ENCODE measurements around the gene MTTP.

Gene MTTP

GRCh38 chr4:99636422-99636821 lies 61.8 kb downstream of the MTTP start:
- Histone ChIP-seq H3K27me3 (ENCODE audit: insufficient read depth, low read length) (no peaks in the 10 kb centered on the region), H3K36me3 (ENCODE audit: insufficient read depth, low read length) (no peaks in the 10 kb centered on the region), H3F3A (ENCODE audit: insufficient read depth, low read length) (no peaks in the 10 kb centered on the region), H3K79me2 (ENCODE audit: insufficient read depth, low read length) (no peaks in the 10 kb centered on the region), H3K27ac (ENCODE audit: low read depth, low read length, poor library complexity, severe bottlenecking) (no peak overlapping the region), H3K9me3 (ENCODE audit: low read length) (no peaks in the 10 kb centered on the region), H2AFZ (ENCODE audit: low read length) (no peak overlapping the region), H3K4me2 (ENCODE audit: low read length) (no peak overlapping the region), H3K4me1 (ENCODE audit: insufficient read depth, low read length, severe bottlenecking) (peaks cover 31% of the 10 kb centered on the region), H3K9ac (ENCODE audit: low read length) (no peak overlapping the region), H3K9me2 (ENCODE audit: low read depth, low read length) (no peaks in the 10 kb centered on the region), H3K4me3 (ENCODE audit: low read depth, low read length, poor library complexity, severe bottlenecking) (no peak overlapping the region), H4K20me1 (ENCODE audit: insufficient read depth, low read length) (no peaks in the 10 kb centered on the region)
- TF ChIP-seq CTCF (IDR thresholded peaks at IDR 0.05; ENCODE audit: low read length) (no peak), EZH2 (IDR thresholded peaks at IDR 0.05; ENCODE audit: borderline replicate concordance, low read length) (no peak)

DNA sequence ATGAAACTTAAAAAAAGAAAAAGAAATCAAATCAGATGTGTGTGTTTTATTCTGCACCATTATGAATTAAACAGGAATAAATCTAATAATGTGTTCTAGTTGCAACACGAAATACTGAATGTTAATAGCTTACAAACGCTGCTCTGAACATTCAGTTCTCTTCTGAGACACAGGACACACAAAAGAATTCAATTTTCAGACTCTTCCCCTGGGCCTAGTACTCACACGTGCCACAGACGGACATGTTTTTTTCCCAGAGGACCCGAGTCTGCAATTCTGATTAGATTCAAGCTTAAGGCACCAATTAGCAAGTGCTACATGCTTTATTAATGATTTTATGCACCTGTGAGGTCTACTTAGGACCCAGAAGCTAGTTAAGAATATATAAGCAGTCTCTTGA lies 62.5 kb downstream of the MTTP start:
- H3K36me3 ChIP-seq (ENCODE audit: insufficient read depth, low read length): no peaks in the 10 kb centered on the region
- no peaks in the 10 kb centered on the region for H3K79me2 ChIP-seq (ENCODE audit: insufficient read depth, low read length)
- no peak overlapping the region for H3K4me2 ChIP-seq (ENCODE audit: low read length)
- H3K9ac ChIP-seq (ENCODE audit: low read length): no peak overlapping the region
- peaks cover 24% of the 10 kb centered on the region for H3K4me1 ChIP-seq (ENCODE audit: insufficient read depth, low read length, severe bottlenecking)
- no peaks in the 10 kb centered on the region for H3K9me2 ChIP-seq (ENCODE audit: low read depth, low read length)
- H3K9me3 ChIP-seq (ENCODE audit: low read length): no peaks in the 10 kb centered on the region
- TF ChIP-seq EZH2 (IDR thresholded peaks at IDR 0.05; ENCODE audit: borderline replicate concordance, low read length) (no peak), CTCF (IDR thresholded peaks at IDR 0.05; ENCODE audit: low read length) (no peak)
- H3K27me3 ChIP-seq (ENCODE audit: insufficient read depth, low read length): no peaks in the 10 kb centered on the region
- no peaks in the 10 kb centered on the region for H4K20me1 ChIP-seq (ENCODE audit: insufficient read depth, low read length)
- H2AFZ ChIP-seq (ENCODE audit: low read length): no peak overlapping the region
- H3F3A ChIP-seq (ENCODE audit: insufficient read depth, low read length): no peaks in the 10 kb centered on the region
- no peak overlapping the region for H3K27ac ChIP-seq (ENCODE audit: low read depth, low read length, poor library complexity, severe bottlenecking)
- no peak overlapping the region for H3K4me3 ChIP-seq (ENCODE audit: low read depth, low read length, poor library complexity, severe bottlenecking)

DNA sequence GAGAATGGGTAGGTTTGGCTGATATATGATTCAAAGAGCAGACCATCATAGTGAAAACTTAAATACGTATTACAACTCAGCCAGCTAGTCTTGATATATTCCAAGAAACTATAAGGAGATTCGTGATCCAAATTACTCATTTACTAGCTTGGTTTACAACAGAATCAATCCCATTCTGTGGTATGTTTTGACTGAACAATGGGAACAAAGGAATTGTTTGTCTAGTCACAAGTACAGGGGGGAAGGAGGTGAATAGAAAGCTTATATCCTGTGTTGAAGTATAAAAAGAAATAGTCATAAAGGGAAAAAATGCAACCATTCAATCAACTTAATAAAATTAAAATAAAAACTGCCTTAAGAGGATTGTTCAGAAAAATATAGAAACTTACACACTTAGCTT lies 66.1 kb downstream of the MTTP start:
- H3K27me3 ChIP-seq (ENCODE audit: insufficient read depth, low read length): no peaks in the 10 kb centered on the region
- no peak overlapping the region for H3K4me2 ChIP-seq (ENCODE audit: low read length)
- H3K9me3 ChIP-seq (ENCODE audit: low read length): no peaks in the 10 kb centered on the region
- H3K4me3 ChIP-seq (ENCODE audit: low read depth, low read length, poor library complexity, severe bottlenecking): no peak overlapping the region
- H2AFZ ChIP-seq (ENCODE audit: low read length): no peak overlapping the region
- H3K27ac ChIP-seq (ENCODE audit: low read depth, low read length, poor library complexity, severe bottlenecking): no peak overlapping the region
- no peaks in the 10 kb centered on the region for H3K9me2 ChIP-seq (ENCODE audit: low read depth, low read length)
- H3K4me1 ChIP-seq (ENCODE audit: insufficient read depth, low read length, severe bottlenecking): no peaks in the 10 kb centered on the region
- no peaks in the 10 kb centered on the region for H3K79me2 ChIP-seq (ENCODE audit: insufficient read depth, low read length)
- H3K9ac ChIP-seq (ENCODE audit: low read length): no peak overlapping the region
- H4K20me1 ChIP-seq (ENCODE audit: insufficient read depth, low read length): no peaks in the 10 kb centered on the region
- no peaks in the 10 kb centered on the region for H3F3A ChIP-seq (ENCODE audit: insufficient read depth, low read length)
- no peak for TF ChIP-seq CTCF (IDR thresholded peaks at IDR 0.05; ENCODE audit: low read length)
- no peak for TF ChIP-seq EZH2 (IDR thresholded peaks at IDR 0.05; ENCODE audit: borderline replicate concordance, low read length)
- H3K36me3 ChIP-seq (ENCODE audit: insufficient read depth, low read length): no peaks in the 10 kb centered on the region

Measured in OCI-LY1 (cell line).